Mucosa of rectum (tissue), 2 donors: ENCODE measurements around the gene SNTB2.
A peak's percentile ranks its signal among the peaks of the same experiment; 100 is the strongest.

Experiments
- H3K27ac ChIP-seq, 2 donors: one replicate each; pipeline ENCODE4 v1.7.0; 2013; ENCODE audit warnings: inconsistent platforms in 2 of 2, low read depth in 2 of 2, low read length in 2 of 2
- H3K27me3 ChIP-seq, 2 donors: one replicate each; pipeline ENCODE4 v1.7.0; 2013; ENCODE audit warnings: low read length in 2 of 2; ENCODE audit not compliant: control insufficient read depth in 2 of 2, insufficient read depth in 2 of 2
- H3K36me3 ChIP-seq, 2 donors: one replicate each; pipeline ENCODE4 v1.7.0; 2013; ENCODE audit warnings: low read length in 2 of 2; ENCODE audit not compliant: control insufficient read depth in 2 of 2, insufficient read depth in 2 of 2
- H3K4me1 ChIP-seq, 2 donors: one replicate each; pipeline ENCODE4 v1.7.0; 2013; ENCODE audit warnings: low read length in 2 of 2, mild to moderate bottlenecking in 1 of 2; ENCODE audit not compliant: control insufficient read depth in 2 of 2, insufficient read depth in 2 of 2
- H3K4me3 ChIP-seq, 2 donors: one replicate each; pipeline ENCODE4 v1.7.0; 2013; ENCODE audit warnings: low read length in 2 of 2
- H3K9ac ChIP-seq, 2 donors: one replicate each; pipeline ENCODE4 v1.7.0; 2013; ENCODE audit warnings: low read length in 2 of 2, low read depth in 1 of 2, mild to moderate bottlenecking in 1 of 2
- H3K9me3 ChIP-seq, 2 donors: one replicate each; pipeline ENCODE4 v1.7.0; 2013; ENCODE audit warnings: low read length in 2 of 2; ENCODE audit not compliant: control insufficient read depth in 2 of 2
- donor health status: healthy.
- donor health status: Normal muscosa, but diverticular disease.

The SNTB2 gene

DNA sequence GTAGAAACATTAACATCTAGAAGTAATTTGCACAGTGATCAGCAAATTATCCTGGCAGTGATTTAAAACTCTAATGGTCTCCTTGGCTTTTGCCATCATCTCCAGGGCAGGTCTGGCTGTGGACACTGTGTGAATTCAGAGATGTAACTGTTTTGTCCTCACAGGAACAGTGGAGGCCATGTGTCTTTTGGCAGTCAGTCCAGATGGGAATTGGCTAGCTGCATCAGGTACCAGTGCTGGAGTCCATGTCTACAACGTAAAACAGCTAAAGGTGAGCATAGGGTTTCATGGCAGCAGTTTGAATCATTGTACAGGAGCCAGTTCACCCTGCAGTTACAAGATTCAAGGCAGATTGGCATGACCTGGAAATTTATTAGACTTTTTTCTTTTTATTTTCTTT, 26.8 kb upstream of the SNTB2 start:
- Histone ChIP-seq H3K36me3 (peaks cover 30 to 45% of the 10 kb centered on the region in 2 donors), H3K27me3 (no peaks in the 10 kb centered on the region), H3K9ac (no peak overlapping the region), H3K27ac (no peak overlapping the region), H3K4me1 (no peaks in the 10 kb centered on the region), H3K4me3 (no peak overlapping the region), H3K9me3 (no peaks in the 10 kb centered on the region)

DNA sequence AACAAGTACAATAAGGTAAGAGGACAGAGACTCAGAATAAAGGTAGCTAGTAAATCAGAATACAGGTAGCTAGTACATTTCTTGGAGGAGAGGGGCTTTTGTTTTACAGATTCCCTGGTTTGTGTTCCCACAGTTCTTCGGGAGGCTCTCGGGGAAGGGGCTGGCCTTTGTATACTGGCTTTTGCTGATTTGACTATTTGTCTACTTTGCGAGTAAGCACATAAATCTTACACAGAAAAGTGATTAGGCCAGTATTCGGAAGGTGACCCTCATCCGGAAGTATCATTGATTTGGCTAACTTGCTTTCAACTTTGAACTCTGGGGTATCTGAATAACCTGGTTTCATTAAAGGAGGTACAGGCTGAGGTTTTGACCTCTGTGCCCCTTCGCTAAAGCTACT, 21.4 kb upstream of the SNTB2 start:
- no peaks in the 10 kb centered on the region for H3K9me3 ChIP-seq
- no peaks in the 10 kb centered on the region for H3K27me3 ChIP-seq
- peaks cover 0 to 4% of the 10 kb centered on the region in 2 donors for H3K4me1 ChIP-seq
- no peak overlapping the region for H3K4me3 ChIP-seq
- H3K27ac ChIP-seq, result no peak overlapping the region
- no peak overlapping the region for H3K9ac ChIP-seq
- H3K36me3 ChIP-seq, result peaks cover 28 to 32% of the 10 kb centered on the region in 2 donors

GRCh38 chr16:69166221-69166833, 20.6 kb upstream of the SNTB2 start:
- peaks cover 28 to 30% of the 10 kb centered on the region in 2 donors for H3K36me3 ChIP-seq
- no peak overlapping the region for H3K9ac ChIP-seq
- no peaks in the 10 kb centered on the region for H3K9me3 ChIP-seq
- H3K27ac ChIP-seq, result no peak overlapping the region
- no peak overlapping the region for H3K4me3 ChIP-seq
- H3K27me3 ChIP-seq, result no peaks in the 10 kb centered on the region
- peaks cover 0 to 4% of the 10 kb centered on the region in 2 donors for H3K4me1 ChIP-seq

- no peaks in the 10 kb centered on the region for H3K27me3 ChIP-seq
- H3K27ac ChIP-seq, result no peak overlapping the region
- H3K36me3 ChIP-seq, result peaks cover 27 to 28% of the 10 kb centered on the region in 2 donors
Observed at GRCh38 chr16:69166946-69167930, 19.7 kb upstream of the SNTB2 start.

DNA sequence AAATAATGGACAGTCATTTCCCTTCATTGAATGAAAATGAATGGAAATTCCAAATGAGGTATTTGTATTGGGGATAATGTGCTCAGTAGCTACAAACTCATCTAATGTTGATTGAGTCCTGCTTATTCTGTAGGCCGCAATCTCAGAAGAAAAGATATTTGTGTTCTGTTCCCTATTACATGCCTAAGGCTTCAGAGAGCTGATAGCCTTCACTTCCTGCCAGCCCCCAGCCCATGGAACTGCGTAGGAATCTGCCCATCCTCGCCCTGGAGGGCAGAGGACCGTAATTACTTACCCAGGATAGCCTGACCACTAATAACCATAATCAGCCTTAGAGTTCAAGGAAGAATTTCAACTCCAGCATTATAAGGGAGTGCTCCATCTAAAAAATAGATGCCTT, 17.9 kb upstream of the SNTB2 start:
- H3K27me3 ChIP-seq, result no peaks in the 10 kb centered on the region
- H3K4me1 ChIP-seq, result peaks cover 4 to 5% of the 10 kb centered on the region in 2 donors
- no peak overlapping the region for H3K4me3 ChIP-seq
- peaks cover 23% of the 10 kb centered on the region in 2 donors for H3K36me3 ChIP-seq
- H3K9ac ChIP-seq, result no peak overlapping the region
- H3K9me3 ChIP-seq, result no peaks in the 10 kb centered on the region
- H3K27ac ChIP-seq, result no peak overlapping the region

More at GRCh38 chr16:69166946-69167930, 19.7 kb upstream of the SNTB2 start:
- H3K4me1 ChIP-seq, result peaks cover 0 to 4% of the 10 kb centered on the region in 2 donors
- H3K4me3 ChIP-seq, result no peak overlapping the region
- H3K9ac ChIP-seq, result no peak overlapping the region
- H3K9me3 ChIP-seq, result no peaks in the 10 kb centered on the region

GRCh38 chr16:69169607-69170352, 17.2 kb upstream of the SNTB2 start:
- H3K27ac ChIP-seq, result no peak overlapping the region
- no peak overlapping the region for H3K9ac ChIP-seq
- peaks cover 4 to 11% of the 10 kb centered on the region in 2 donors for H3K4me1 ChIP-seq
- H3K9me3 ChIP-seq, result no peaks in the 10 kb centered on the region
- H3K4me3 ChIP-seq, result no peak overlapping the region
- H3K36me3 ChIP-seq, result peaks cover 20 to 23% of the 10 kb centered on the region in 2 donors
- no peaks in the 10 kb centered on the region for H3K27me3 ChIP-seq

DNA sequence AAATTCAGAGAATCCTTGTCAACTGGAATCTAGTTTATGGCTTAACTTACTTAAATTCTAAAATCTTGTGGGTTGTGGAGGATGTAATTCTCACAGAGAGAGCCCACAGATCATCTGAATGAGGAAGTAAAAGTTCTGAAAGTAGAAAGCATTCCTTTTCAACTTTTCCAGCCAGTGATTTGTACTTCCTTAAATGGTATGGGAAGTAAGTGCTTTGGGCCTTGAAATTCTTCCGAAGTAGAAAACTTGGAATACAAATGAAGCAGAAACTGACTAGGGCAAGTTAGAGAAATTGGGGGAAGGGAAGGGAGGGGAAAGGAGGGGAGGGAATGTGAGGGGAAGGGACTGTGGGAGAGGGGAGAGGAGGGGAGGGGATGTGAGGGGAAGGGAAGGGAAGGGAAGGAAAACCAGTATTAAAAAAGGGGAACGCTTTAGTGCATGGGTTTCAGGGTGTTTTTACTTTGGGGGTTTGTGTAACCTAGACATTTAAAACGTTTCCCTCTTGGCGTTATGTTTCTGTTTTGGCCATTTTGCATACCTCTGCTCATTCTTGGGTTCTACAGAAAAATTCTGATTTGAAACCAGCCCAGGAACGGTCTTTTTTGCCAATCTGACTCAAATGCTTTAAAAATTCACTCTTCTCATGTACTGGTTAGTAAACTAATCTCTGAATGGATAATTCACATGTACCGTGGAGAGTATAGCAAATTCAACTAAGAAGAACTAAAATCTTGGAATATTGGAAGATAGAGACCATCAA, 15.5 kb upstream of the SNTB2 start:
- H3K36me3 ChIP-seq, result peaks cover 9 to 16% of the 10 kb centered on the region in 2 donors
- peak overlapping the region; percentile 51 to 63 for H3K27ac ChIP-seq
- no peaks in the 10 kb centered on the region for H3K9me3 ChIP-seq
- H3K27me3 ChIP-seq, result no peaks in the 10 kb centered on the region
- no peak overlapping the region for H3K4me3 ChIP-seq
- no peak overlapping the region for H3K9ac ChIP-seq
- peaks cover 4 to 11% of the 10 kb centered on the region in 2 donors for H3K4me1 ChIP-seq

- Histone ChIP-seq H3K36me3 (no peaks in the 10 kb centered on the region), H3K27me3 (no peaks in the 10 kb centered on the region), H3K9me3 (no peaks in the 10 kb centered on the region), H3K9ac (no peak overlapping the region), H3K4me3 (no peak overlapping the region), H3K27ac (peak overlapping the region; percentile 21 to 52), H3K4me1 (peaks cover 9 to 19% of the 10 kb centered on the region in 2 donors)
Observed at GRCh38 chr16:69176033-69176800, 10.7 kb upstream of the SNTB2 start.
